ENCODE measurements around the gene STIM2. TPM values are rescaled to one million over a fixed set of nuclear protein-coding genes. Genes with fewer than 3 reads are reported as not detected.

The STIM2 gene
- total RNA-seq, 1 experiment from 2014 or later, result 59.0 TPM

- Histone ChIP-seq H3K27ac (ENCODE audit: low read depth, low read length, poor library complexity, severe bottlenecking) (no peak overlapping the region), H3K4me1 (ENCODE audit: insufficient read depth, low read length, poor library complexity, severe bottlenecking) (peaks cover 48% of the 10 kb centered on the region), H3K9me3 (ENCODE audit: low read depth, low read length, poor library complexity, severe bottlenecking) (no peaks in the 10 kb centered on the region), H3K36me3 (ENCODE audit: insufficient read depth, low read length, poor library complexity, severe bottlenecking) (no peaks in the 10 kb centered on the region), H3K27me3 (replicated peaks; ENCODE audit: insufficient read depth, low read depth, low read length, poor library complexity) (no peaks in the 10 kb centered on the region), H3K4me3 (ENCODE audit: low read depth, low read length, poor library complexity, severe bottlenecking) (no peak overlapping the region)
- ChIA-PET POLR2A (ENCODE audit: low non-redundant PET) (no interaction called here), CTCF (no interaction called here)
- intact Hi-C loops (cut with micrococcal nuclease; ENCODE audit: unreplicated experiment), result no loop called here
- TF ChIP-seq CTCF (conservative IDR thresholded peaks at IDR 0.05; ENCODE audit: low read depth, low read length) (no peak), EZH2 (IDR thresholded peaks at IDR 0.05; ENCODE audit: borderline replicate concordance, low read depth, low read length, poor library complexity, severe bottlenecking) (no peak)
- no TSS peak for BruUV-seq (replicated peaks)
- DNase-seq (ENCODE audit: low spot score), result peak; percentile 31
These were observed 50.6 kb downstream of the STIM2 start for GRCh38 chr4:26911254-26911653.

- TF ChIP-seq EZH2 (IDR thresholded peaks at IDR 0.05; ENCODE audit: borderline replicate concordance, low read depth, low read length, poor library complexity, severe bottlenecking) (no peak), CTCF (conservative IDR thresholded peaks at IDR 0.05; ENCODE audit: low read depth, low read length) (no peak)
- no peak overlapping the region for H3K4me3 ChIP-seq (ENCODE audit: low read depth, low read length, poor library complexity, severe bottlenecking)
- no TSS peak for BruUV-seq (replicated peaks)
- H3K4me1 ChIP-seq (ENCODE audit: insufficient read depth, low read length, poor library complexity, severe bottlenecking), result peaks cover 56% of the 10 kb centered on the region
- no peak overlapping the region for H3K27ac ChIP-seq (ENCODE audit: low read depth, low read length, poor library complexity, severe bottlenecking)
- H3K9me3 ChIP-seq (ENCODE audit: low read depth, low read length, poor library complexity, severe bottlenecking), result no peaks in the 10 kb centered on the region
- no peak for DNase-seq (ENCODE audit: low spot score)
- ChIA-PET CTCF (no interaction called here), POLR2A (ENCODE audit: low non-redundant PET) (no interaction called here)
- no peaks in the 10 kb centered on the region for H3K36me3 ChIP-seq (ENCODE audit: insufficient read depth, low read length, poor library complexity, severe bottlenecking)
- H3K27me3 ChIP-seq (replicated peaks; ENCODE audit: insufficient read depth, low read depth, low read length, poor library complexity), result no peaks in the 10 kb centered on the region
- intact Hi-C loops (cut with micrococcal nuclease; ENCODE audit: unreplicated experiment), result no loop called here
These were observed 51.4 kb downstream of the STIM2 start for GRCh38 chr4:26912069-26912468.

- intact Hi-C loops (cut with micrococcal nuclease; ENCODE audit: unreplicated experiment), result no loop called here
- ChIA-PET POLR2A (ENCODE audit: low non-redundant PET) (no interaction called here), CTCF (no interaction called here)
These were observed 52.2 kb downstream of the STIM2 start for GRCh38 chr4:26912810-26913209.

More at GRCh38 chr4:26912810-26913209, 52.2 kb downstream of the STIM2 start:
- TF ChIP-seq EZH2 (IDR thresholded peaks at IDR 0.05; ENCODE audit: borderline replicate concordance, low read depth, low read length, poor library complexity, severe bottlenecking), result no peak
- TF ChIP-seq CTCF (conservative IDR thresholded peaks at IDR 0.05; ENCODE audit: low read depth, low read length), result no peak
- Histone ChIP-seq H3K27ac (ENCODE audit: low read depth, low read length, poor library complexity, severe bottlenecking) (no peak overlapping the region), H3K36me3 (ENCODE audit: insufficient read depth, low read length, poor library complexity, severe bottlenecking) (no peaks in the 10 kb centered on the region), H3K9me3 (ENCODE audit: low read depth, low read length, poor library complexity, severe bottlenecking) (no peaks in the 10 kb centered on the region), H3K4me3 (ENCODE audit: low read depth, low read length, poor library complexity, severe bottlenecking) (no peak overlapping the region), H3K27me3 (replicated peaks; ENCODE audit: insufficient read depth, low read depth, low read length, poor library complexity) (no peaks in the 10 kb centered on the region), H3K4me1 (ENCODE audit: insufficient read depth, low read length, poor library complexity, severe bottlenecking) (peaks cover 60% of the 10 kb centered on the region)
- DNase-seq (ENCODE audit: low spot score), result no peak
- BruUV-seq (replicated peaks), result no TSS peak
